Kidney (tissue), 14 donors: ENCODE results near the gene LMX1B. TPM values are rescaled to one million over a fixed set of nuclear protein-coding genes. Genes with fewer than 3 reads are reported as not detected.

ENCODE experiments used
- DNase-seq, 5 donors: peaks; one replicate each; pipeline ENCODE4 v3.0.0-alpha.2; 2013 to 2020
- FAIRE-seq: peaks from 2 replicates; lab custom pipeline; 2012; peaks lifted over from hg19 to GRCh38; lab: Jason Lieb, UNC
- H3K27ac ChIP-seq, 2 donors: one replicate each; pipeline ENCODE4 v1.7.0; 2013; ENCODE audit warnings: low read depth in 2 of 2, low read length in 2 of 2, inconsistent platforms in 1 of 2
- H3K27me3 ChIP-seq: one replicate; pipeline ENCODE4 v1.7.1; 2013; ENCODE audit warnings: low read length, inconsistent platforms; ENCODE audit not compliant: control insufficient read depth, insufficient read depth
- H3K36me3 ChIP-seq, 3 donors: one replicate each; pipeline versions ENCODE4 v1.7.0 to v1.7.1; 2013; ENCODE audit warnings: low read length in 3 of 3, control low read depth in 1 of 3, inconsistent platforms in 1 of 3; ENCODE audit not compliant: insufficient read depth in 3 of 3, control insufficient read depth in 2 of 3
- H3K4me1 ChIP-seq, 3 donors: one replicate each; pipeline versions ENCODE4 v1.7.0 to v1.7.1; 2013; ENCODE audit warnings: low read length in 3 of 3, inconsistent platforms in 1 of 3, low read depth in 1 of 3; ENCODE audit not compliant: control insufficient read depth in 2 of 3, insufficient read depth in 2 of 3
- H3K4me3 ChIP-seq, 3 donors: one replicate each; pipeline versions ENCODE4 v1.7.0 to v1.8.1; 2013; ENCODE audit warnings: low read length in 3 of 3, control low read depth in 1 of 3, inconsistent platforms in 1 of 3
- H3K9ac ChIP-seq, 3 donors: one replicate each; pipeline versions ENCODE4 v1.7.0 to v1.7.1; 2013; ENCODE audit warnings: low read length in 3 of 3, control low read depth in 1 of 3, inconsistent platforms in 1 of 3
- H3K9me3 ChIP-seq, 3 donors: one replicate each; pipeline versions ENCODE4 v1.7.0 to v1.7.1; 2013; ENCODE audit warnings: low read length in 3 of 3, control low read depth in 1 of 3, inconsistent platforms in 1 of 3; ENCODE audit not compliant: control insufficient read depth in 2 of 3, insufficient read depth in 1 of 3
- intact Hi-C: fragments of 100-400 bp; cut with DNase I; formaldehyde crosslinking; loops from one replicate; pipeline ENCODE4 v1.11.1; 2022
- polyA plus RNA-seq: library from polyadenylated mRNA; stranded (reverse); fragments of 350-450 nt; fragmentation: Illumina TruSeq; extraction: RNeasy Lipid Tissue Mini Kit (QIAGEN cat#74804); gene quantifications from one replicate; pipeline ENCODE4 v1.2.3, GENCODE V29; 2014; ENCODE audit warnings: low read depth, low replicate concordance; ENCODE audit not compliant: insufficient read depth
- total RNA-seq: library from RNA; stranded (reverse); fragmentation: NEBNext Ultra II Directional; extraction: Animal tissue kit (Norgen Biotek cat#: 25700); gene quantifications from one replicate; pipeline ENCODE4 v1.2.1, GENCODE V29; 2021
- TF ChIP-seq, protein P1 (sequence below): IDR thresholded peaks from 3 replicates; pipeline ENCODE4 v1.5.1; 2012; ENCODE audit warnings: mild to moderate bottlenecking, moderate library complexity, borderline replicate concordance; ENCODE audit not compliant: insufficient read depth; ENCODE audit errors: extremely low read depth
- donor health status: control.
- donor health status: control.
- donor health status: control.
- donor health status: control.
- donor health status: control.
- donor health status: DM: yes; HTN: yes; CAD: no.
- donor health status: Normal renal cell carcinoma (clear cell type).

The LMX1B gene
- total and polyA plus RNA-seq, 2 donors from 2014 or later, result 0.57 to 2.6 TPM

DNA sequence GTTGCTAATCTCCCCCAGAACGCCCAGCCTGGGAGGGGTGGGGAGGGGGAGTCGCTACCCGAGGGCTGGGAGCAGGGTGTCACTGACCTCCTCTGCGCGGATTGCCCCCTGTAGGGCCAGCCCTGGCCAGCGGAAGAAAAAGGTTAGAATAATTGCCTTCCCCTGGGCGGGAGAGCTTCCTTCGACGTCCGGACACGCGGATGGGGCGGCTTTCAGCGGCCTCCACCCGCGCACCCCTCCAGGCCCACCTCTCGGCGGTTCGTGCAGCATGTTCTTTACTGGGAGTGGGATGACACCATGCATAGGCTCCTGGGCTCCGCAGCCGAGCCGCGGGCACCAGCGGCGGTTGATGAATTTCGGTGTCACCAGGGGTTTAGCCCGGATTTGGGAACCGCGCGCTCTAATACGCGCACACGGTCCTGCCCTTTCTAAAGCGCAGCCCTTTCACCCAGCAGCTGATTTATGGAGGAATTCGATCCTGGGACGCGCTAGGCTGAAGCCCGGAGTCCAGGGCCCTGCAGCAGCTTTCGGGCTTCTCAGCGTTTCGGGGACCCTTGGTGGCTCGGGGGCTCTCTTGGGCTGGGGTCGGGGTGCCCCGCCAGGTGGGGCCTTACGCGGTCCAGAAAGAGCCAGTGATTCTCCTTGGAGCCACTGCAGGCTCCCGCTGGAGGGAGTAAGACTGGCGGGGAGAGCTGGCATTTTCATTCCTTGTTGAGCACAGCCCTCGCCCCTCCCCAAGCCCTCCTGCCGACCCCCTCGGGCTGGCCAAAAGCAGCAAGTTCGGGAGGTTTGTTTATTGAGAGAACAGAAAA lies 10.1 kb downstream of the LMX1B start:
- intact Hi-C loops, result no loop called here
- Histone ChIP-seq H3K4me1 (peaks cover 0 to 3% (median 0%) of the 10 kb centered on the region in 3 donors), H3K9ac (no peak overlapping the region), H3K27ac (no peak overlapping the region), H3K4me3 (no peak overlapping the region), H3K27me3 (peaks cover 46% of the 10 kb centered on the region), H3K36me3 (no peaks in the 10 kb centered on the region), H3K9me3 (no peaks in the 10 kb centered on the region)
- FAIRE-seq, result no peak
- peak in 3 of 5 donors; percentile 77 to 87 (median 77) for DNase-seq
- TF ChIP-seq, protein P1, sequence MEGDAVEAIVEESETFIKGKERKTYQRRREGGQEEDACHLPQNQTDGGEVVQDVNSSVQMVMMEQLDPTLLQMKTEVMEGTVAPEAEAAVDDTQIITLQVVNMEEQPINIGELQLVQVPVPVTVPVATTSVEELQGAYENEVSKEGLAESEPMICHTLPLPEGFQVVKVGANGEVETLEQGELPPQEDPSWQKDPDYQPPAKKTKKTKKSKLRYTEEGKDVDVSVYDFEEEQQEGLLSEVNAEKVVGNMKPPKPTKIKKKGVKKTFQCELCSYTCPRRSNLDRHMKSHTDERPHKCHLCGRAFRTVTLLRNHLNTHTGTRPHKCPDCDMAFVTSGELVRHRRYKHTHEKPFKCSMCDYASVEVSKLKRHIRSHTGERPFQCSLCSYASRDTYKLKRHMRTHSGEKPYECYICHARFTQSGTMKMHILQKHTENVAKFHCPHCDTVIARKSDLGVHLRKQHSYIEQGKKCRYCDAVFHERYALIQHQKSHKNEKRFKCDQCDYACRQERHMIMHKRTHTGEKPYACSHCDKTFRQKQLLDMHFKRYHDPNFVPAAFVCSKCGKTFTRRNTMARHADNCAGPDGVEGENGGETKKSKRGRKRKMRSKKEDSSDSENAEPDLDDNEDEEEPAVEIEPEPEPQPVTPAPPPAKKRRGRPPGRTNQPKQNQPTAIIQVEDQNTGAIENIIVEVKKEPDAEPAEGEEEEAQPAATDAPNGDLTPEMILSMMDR, result no peak

DNA sequence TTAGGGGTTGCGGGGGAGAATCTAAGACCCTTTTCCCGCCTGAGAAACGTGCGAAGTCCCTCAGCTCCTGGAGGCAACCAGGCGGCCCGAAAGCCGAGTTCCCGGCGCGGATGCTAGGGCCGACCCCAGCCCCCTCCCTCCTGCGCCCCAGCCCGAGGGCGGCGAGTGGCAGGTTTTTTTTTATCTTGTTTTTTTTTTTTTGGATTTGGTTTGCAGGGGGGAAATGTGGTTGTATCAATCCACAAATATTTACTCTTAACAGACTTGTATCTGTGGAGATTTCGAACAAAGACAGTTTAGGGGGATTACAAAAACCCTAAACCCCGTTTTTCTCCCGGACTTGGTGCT lies 10.7 kb downstream of the LMX1B start:
- TF ChIP-seq, protein P1, result no peak
- H3K27me3 ChIP-seq, result peaks cover 45% of the 10 kb centered on the region
- DNase-seq (no peak), FAIRE-seq (no peak)
- H3K4me1 ChIP-seq, result peaks cover 0 to 3% (median 0%) of the 10 kb centered on the region in 3 donors
- intact Hi-C loops, result no loop called here
- H3K9me3 ChIP-seq, result no peaks in the 10 kb centered on the region
- no peak overlapping the region for H3K27ac ChIP-seq
- H3K4me3 ChIP-seq, result no peak overlapping the region
- no peaks in the 10 kb centered on the region for H3K36me3 ChIP-seq
- H3K9ac ChIP-seq, result no peak overlapping the region

DNA sequence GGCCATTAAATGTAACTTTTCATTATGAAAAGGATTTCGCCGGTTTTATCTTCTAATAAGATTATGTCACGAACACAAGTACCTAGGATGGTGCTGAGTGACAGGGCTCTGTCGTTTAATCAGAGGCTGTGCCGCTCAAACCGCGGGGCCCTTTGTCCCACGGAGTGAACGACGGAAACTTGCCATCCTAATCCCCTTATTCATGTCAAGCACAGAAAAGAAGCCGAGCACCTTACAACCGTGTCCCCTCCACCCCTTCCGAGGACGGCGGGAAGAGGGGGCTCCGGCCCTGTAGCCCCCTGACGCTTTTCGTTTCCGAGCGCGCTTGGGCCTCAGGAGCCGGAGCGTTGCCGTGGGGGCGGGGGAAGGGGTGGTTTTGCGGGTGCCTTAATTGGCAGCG lies 11.2 kb downstream of the LMX1B start:
- H3K27ac ChIP-seq, result no peak overlapping the region
- H3K9me3 ChIP-seq, result no peaks in the 10 kb centered on the region
- H3K9ac ChIP-seq, result no peak overlapping the region
- no peak for FAIRE-seq
- TF ChIP-seq, protein P1, result no peak
- H3K4me1 ChIP-seq, result peaks cover 0 to 3% (median 0%) of the 10 kb centered on the region in 3 donors
- H3K4me3 ChIP-seq, result no peak overlapping the region
- no peak for DNase-seq
- intact Hi-C loops, result no loop called here
- H3K27me3 ChIP-seq, result peaks cover 40% of the 10 kb centered on the region
- H3K36me3 ChIP-seq, result no peaks in the 10 kb centered on the region
